NCI-H187 (cell line): Measurements from ENCODE around the gene PORCN.

Source experiments
- DNase-seq, 2 experiments: peaks; one replicate each; lab custom pipeline; 2025; lab: John Stamatoyannopoulos, UW

The PORCN gene

DNA sequence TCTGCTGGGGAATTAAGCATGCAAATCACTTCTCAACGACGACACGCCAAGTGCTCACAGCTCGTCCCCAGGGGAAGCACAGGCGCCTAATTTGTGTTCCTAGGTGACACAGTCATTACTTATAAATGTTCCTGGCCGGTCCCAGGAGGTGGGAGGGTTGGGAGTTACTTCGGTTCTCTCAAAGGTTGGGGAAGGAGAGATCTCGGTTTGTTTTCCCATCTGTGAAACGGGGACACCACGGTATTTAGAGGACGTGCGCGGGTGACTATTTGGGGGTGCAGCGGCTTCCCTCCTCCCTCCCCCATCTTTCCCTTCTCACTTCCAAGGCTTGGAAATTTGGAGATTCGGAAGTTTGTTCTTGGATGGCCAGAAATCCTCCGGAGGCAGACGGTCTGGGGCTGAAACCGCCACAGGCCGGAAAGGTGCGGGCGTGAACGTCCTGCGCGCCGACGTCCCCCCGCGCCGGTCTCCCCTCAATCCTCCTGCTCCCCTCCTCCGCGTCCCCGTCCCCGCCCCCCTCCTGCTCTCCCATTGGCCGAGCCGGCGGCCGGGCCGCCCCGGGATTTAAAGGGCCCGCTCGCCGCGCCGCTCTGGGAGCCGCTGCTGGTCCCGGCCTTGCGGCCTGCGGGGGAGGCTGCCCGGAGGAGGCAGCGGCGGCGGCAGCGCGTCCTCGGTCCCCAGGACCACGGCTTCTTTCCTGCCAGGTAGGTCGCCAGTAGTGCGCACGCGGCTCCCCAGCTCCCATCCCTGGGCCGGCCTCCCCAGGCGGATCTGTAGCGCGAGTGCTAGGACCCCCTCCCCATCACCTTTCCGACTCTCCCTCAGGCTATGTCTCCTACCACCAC, at the start of gene PORCN:
Gene PORCN, plus strand, starts transcription at position 593 of the 845 bp plus-strand sequence. CDS start 829 bp downstream, outside the sequence.
- no peak for DNase-seq

DNA sequence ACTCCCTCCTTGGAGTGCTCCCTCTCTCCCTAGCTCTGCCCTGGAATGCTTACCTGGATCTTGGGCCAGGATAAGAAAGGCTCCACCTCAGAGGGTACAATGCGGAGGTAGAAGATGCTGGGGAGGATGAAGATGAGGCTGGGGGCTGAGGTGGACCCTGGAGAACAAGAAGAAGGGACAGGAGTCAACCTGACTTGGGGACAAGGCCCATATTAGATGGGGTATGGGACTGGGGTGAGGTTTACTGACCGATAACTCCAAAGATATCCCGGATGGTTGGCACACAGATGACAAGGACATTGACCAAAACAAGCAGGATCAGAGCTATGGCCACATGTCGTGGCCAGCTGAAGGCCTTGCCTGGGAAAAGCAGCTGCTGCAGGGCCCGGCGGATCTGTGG, 49.3 kb upstream of the PORCN start:
- DNase-seq, result no peak

GRCh38 chrX:48460031-48460430, 48.8 kb upstream of the PORCN start:
- no peak for DNase-seq

- no peak for DNase-seq
Measured at GRCh38 chrX:48460606-48461005, 48.2 kb upstream of the PORCN start.

DNA sequence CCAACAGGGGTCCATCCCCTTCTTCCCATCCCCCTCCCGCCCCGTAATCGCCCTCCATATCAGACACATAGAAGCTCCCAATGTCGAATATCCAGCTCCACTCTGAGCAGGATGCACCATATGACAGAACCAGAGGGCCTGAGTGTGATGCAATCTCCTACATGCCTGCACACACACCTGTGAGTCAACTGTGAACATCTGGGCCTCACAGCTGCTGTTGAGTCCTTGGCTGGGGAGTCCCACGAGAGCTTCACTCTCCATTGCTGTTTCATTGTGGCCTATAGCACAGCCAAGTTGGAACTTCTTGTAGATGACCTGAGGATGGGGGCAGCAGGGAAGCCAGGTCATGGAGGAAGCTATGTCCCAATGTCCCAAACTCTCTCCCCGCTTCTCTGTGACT, 47.0 kb upstream of the PORCN start:
- no peak for DNase-seq

- DNase-seq, result no peak
Measured at GRCh38 chrX:48465336-48465933, 43.4 kb upstream of the PORCN start.

- DNase-seq, result no peak
Measured at GRCh38 chrX:48466696-48467095, 42.1 kb upstream of the PORCN start.

GRCh38 chrX:48467281-48467761, 41.5 kb upstream of the PORCN start:
- DNase-seq, result no peak

DNA sequence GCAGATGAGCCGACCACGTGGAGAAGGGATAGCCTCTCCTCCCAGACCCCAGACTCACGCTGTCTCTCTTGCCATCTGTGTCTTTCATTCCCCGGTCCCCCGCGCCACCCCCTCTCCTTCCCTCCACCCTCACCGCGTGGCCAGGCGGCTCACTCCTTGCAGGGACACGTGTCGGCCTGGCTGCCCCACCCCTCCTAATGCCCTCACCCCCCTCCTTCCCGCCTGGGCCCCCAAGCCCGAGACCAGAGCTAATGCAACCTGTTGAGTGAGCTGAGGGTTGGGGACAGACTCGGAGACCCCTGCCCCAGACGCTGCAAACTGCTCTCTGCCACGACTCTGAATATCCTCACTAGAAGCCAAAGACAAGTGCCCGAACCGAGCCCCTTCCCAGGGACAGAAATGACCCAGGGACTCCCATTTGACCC, 40.5 kb upstream of the PORCN start:
- no peak for DNase-seq

DNA sequence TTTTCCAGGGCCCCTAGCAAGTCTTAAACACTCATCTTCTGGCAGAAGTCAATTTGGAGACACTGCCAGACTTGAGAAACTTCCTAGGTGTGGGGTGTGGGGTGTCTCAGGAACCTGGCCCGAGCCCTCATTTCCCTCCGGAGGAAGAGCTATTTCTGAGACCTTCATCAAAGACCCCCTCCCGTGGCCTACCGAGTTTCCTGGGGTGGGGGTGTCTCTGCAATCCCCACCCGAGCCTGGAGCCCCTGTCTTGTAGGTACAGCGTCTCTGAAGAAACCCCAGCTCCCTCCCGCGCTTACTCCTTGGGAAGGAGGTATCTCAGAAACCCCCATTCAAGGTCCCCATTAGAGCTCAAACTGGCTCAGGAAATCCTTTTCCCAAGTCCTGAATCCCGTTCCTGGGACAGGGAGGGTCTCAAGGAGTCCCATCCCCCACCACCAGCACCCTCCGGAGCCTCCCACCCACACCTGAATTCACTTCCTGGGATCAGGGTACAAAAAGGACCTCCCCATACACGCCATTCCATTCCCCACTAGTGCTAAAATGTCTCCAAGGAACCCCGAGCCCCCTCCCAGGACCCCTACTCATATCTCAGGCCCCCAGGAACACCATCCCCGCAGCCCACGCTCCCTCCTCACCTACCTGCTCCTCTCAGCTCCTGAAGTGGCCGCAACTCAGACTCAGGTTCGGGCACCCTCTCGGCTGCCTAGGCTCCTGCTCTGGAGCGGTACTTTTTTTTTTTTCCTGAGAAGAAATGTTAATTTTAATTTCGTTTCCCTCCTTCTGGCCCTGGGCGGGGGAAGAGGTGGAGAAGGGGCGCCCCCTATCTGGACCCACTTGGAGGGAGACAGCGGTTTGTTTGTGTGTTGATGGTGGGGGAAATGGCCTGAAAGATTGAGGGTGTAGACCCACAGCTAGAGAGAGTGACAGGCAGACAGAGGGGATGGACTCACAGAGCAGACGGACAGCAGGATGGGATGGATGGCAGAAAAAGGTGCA, 39.8 kb upstream of the PORCN start:
- no peak for DNase-seq

- no peak for DNase-seq
Measured at GRCh38 chrX:48470110-48470832, 38.5 kb upstream of the PORCN start, which contains the start of gene SLC38A5. SLC38A5 (minus strand) TSS chrX:48470260; CDS start chrX:48467924, 2,336 bp downstream.

DNA sequence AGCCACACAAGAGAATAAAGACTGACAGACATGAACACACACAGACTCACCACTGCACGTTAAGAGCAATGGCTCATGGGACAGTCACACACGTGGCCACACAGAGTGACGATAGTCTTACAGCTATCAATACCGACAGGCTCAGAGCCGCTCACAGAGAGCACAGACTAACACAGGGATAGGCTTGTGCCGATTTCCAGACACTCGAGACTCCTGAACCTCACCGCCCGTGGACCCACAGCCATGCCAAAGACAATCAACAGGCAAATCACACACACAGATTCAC, 38.0 kb upstream of the PORCN start:
- no peak for DNase-seq

GRCh38 chrX:48471504-48471903, 37.3 kb upstream of the PORCN start:
- no peak for DNase-seq

DNA sequence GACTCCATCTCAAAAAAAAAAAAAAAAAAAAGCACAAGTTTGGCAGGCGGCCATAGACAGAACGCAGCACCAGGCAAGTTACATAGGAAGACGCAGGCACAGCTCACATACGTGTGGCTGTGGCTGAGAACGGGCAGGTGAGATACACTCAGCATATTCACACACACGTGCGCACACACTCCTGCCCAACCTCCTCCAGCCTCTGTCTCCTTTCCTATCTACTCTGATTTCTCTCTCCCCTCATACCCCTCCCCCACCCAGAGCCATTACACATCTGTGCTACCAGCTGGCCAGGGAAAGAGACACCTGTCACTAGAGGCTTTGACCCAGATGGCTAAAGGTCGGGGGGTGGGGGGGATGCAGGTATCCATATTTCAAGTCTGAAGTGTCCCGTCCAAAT, 36.6 kb upstream of the PORCN start:
- no peak for DNase-seq

- DNase-seq, result no peak
Measured at GRCh38 chrX:48472851-48473703, 35.7 kb upstream of the PORCN start.

DNA sequence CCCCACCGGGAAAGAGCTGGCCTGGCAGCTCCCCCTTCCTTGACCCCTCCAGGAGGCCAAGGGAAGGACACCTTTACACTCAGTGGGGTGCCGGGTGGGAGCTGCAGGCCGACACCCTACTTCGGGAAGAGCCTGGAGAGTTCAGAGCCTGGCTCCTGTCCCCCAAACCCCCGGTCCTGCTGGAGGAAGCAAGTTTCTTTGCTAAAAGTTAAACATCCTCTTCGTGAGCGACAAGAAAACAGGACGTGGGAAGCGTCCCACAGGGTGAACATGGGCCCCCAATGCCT, 35.1 kb upstream of the PORCN start:
- DNase-seq, result no peak

DNA sequence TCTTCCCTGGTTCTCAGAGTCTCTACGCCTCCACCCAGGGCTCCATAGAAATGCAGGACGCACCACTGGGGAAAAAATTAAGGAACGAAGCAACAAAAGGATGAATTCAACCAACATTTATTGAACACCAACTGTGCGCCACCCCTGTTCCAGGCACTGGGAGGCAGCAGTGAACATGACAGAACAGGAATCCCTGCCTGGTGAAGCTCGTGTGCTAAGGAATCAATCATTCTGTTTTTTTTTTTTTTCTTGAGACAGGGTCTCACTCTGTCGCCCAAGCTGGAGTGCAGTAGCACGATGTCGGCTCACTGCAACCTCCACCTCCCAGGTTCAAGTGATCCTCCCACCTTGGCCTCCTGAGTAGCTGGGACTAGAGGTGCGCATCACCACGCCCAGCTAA, 34.7 kb upstream of the PORCN start:
- no peak for DNase-seq

GRCh38 chrX:48474581-48474980, 34.2 kb upstream of the PORCN start:
- DNase-seq, result no peak

GRCh38 chrX:48475296-48475695, 33.5 kb upstream of the PORCN start:
- DNase-seq, result no peak

DNA sequence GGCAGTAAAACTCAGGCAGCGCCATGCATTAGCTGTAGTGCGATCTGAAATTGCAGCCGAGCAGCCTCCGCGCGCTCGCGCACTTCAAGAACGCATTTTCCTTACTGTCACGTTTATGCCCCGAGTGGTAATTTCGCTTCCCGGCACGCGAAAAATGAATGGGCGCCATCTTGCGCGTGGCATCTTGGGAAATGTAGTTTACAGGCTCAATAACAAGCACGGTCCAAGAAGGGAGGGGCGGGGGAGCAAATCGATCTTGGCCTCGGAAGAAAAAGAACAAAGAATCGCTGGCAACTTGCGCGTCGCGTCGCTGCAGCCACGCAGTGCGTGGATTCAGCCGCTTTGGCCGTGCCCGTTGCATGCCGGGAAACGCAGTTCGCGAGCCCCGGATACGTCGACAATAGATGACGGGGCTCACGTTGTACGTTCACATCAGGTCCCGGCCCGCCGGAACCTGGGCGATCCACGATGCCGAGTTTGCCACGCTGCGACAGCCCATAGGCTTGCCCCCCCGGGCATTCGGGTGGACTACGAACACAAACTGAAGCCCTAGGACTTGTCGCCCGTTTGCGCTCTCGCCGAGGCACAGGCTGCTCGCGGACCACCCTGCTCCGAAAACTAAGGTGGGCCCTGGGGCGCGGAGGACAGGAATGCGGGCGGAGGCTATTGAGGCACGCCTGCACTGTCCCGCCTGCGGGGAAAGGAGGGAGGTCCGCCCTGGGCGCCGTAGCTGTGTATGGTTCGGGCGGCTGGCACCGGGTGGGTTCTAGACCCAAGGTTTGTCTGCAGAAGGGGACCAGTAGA, 32.8 kb upstream of the PORCN start, which contains the start of gene FTSJ1:
Gene FTSJ1, plus strand, starts transcription at position 426 of the 804 bp plus-strand sequence. CDS start 1,849 bp downstream, outside the sequence.
- DNase-seq, result peak; percentile 43 to 66
